Nephron progenitor cell (in vitro differentiated cells): ENCODE measurements around the gene DMC1.
"Not testable (repeated sequence)": the region's sequence is repeated elsewhere in the genome, so short reads cannot be mapped to it uniquely, and the experiment has no call there.

Experiments used
- DNase-seq: peaks from one replicate; pipeline ENCODE4 v3.0.0; 2021
- H3K27ac Mint-ChIP-seq: 2 replicates; pipeline ENCODE4 v1.8.0; 2021; ENCODE audit warnings: mild to moderate bottlenecking, moderate library complexity, mixed read lengths
- H3K27me3 Mint-ChIP-seq: 2 replicates; pipeline ENCODE4 v1.8.0; 2021; ENCODE audit warnings: mild to moderate bottlenecking, low read depth, mixed read lengths; ENCODE audit not compliant: poor library complexity
- H3K36me3 Mint-ChIP-seq: 2 replicates; pipeline ENCODE4 v1.8.0; 2021; ENCODE audit warnings: low read depth, mixed read lengths
- H3K4me1 Mint-ChIP-seq: 2 replicates; pipeline ENCODE4 v1.8.0; 2021; ENCODE audit warnings: mixed read lengths
- H3K4me3 Mint-ChIP-seq: 2 replicates; pipeline ENCODE4 v1.8.0; 2021; ENCODE audit warnings: mild to moderate bottlenecking, moderate library complexity, mixed read lengths
- H3K9me3 Mint-ChIP-seq: 2 replicates; pipeline ENCODE4 v1.8.0; 2021; ENCODE audit warnings: mild to moderate bottlenecking, moderate library complexity, mixed read lengths
- TF ChIP-seq, protein P1 (sequence below): fragments of 200-600 bp; sonication (generic); IDR thresholded peaks from 2 replicates; pipeline ENCODE4 v1.5.0; 2021; ENCODE audit warnings: antibody characterized with exemption

Gene DMC1

DNA sequence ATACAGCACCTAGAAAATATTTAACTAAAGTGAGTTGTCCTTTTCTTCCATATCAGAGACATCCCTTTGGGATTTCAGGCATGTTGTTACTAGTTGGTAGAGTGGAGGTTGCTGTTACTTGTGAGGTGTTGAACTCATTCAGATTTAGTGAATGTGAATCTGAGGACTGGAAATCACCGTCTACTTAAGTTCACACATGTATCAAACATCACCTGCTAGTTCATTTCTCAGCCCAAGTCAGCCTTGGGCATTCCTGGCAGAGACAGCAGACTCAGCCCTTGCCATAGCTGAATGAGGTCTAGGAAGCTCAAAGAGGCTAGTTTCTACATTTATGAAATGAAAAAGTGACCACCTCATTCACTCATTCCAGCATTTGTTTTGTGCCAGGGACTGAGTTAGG is 92.4 kb downstream of the DMC1 start:
- TF ChIP-seq, protein P1, sequence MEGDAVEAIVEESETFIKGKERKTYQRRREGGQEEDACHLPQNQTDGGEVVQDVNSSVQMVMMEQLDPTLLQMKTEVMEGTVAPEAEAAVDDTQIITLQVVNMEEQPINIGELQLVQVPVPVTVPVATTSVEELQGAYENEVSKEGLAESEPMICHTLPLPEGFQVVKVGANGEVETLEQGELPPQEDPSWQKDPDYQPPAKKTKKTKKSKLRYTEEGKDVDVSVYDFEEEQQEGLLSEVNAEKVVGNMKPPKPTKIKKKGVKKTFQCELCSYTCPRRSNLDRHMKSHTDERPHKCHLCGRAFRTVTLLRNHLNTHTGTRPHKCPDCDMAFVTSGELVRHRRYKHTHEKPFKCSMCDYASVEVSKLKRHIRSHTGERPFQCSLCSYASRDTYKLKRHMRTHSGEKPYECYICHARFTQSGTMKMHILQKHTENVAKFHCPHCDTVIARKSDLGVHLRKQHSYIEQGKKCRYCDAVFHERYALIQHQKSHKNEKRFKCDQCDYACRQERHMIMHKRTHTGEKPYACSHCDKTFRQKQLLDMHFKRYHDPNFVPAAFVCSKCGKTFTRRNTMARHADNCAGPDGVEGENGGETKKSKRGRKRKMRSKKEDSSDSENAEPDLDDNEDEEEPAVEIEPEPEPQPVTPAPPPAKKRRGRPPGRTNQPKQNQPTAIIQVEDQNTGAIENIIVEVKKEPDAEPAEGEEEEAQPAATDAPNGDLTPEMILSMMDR, result no peak
- H3K36me3 Mint-ChIP-seq, result peaks cover 17% of the 10 kb centered on the region
- H3K9me3 Mint-ChIP-seq, result no peaks in the 10 kb centered on the region
- DNase-seq, result no peak
- H3K27ac Mint-ChIP-seq, result peak overlapping the region; percentile 68
- H3K27me3 Mint-ChIP-seq, result no peaks in the 10 kb centered on the region
- H3K4me1 Mint-ChIP-seq, result peaks cover 8% of the 10 kb centered on the region
- H3K4me3 Mint-ChIP-seq, result no peak overlapping the region

DNA sequence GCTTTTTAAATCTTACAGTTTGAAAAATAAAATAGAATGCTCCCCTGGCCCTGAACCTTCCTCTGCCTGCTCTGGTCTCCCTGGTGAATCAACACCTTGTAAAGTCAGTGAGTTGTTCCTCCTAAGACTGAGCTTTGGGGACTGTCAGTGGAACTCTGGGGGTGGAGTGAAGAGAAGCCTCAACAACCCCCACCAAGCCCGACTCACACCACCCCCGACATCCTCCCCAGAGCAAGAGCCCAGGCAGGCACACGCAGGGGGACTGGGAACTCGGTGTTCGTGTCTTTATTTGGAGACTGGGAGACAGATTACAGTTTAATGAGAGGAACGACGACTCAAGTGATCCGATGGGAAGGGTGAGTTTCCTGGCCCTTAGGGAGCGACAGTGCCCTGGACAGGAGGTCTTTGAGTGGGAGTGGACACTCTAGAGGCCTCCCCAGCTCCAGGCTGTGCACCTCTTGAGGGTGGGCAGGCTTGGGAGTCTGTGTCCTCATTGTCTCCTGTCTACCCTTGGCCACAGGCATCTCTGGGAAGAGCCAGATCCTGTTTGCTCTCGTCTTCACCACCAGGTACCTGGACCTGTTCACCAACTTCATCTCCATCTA is 95.9 kb downstream of the DMC1 start:
- DNase-seq, result no peak
- no peaks in the 10 kb centered on the region for H3K27me3 Mint-ChIP-seq
- no peak overlapping the region for H3K4me3 Mint-ChIP-seq
- peaks cover 10% of the 10 kb centered on the region for H3K4me1 Mint-ChIP-seq
- TF ChIP-seq, protein P1, result no peak
- no peaks in the 10 kb centered on the region for H3K9me3 Mint-ChIP-seq
- no peak overlapping the region for H3K27ac Mint-ChIP-seq
- H3K36me3 Mint-ChIP-seq, result no peaks in the 10 kb centered on the region

DNA sequence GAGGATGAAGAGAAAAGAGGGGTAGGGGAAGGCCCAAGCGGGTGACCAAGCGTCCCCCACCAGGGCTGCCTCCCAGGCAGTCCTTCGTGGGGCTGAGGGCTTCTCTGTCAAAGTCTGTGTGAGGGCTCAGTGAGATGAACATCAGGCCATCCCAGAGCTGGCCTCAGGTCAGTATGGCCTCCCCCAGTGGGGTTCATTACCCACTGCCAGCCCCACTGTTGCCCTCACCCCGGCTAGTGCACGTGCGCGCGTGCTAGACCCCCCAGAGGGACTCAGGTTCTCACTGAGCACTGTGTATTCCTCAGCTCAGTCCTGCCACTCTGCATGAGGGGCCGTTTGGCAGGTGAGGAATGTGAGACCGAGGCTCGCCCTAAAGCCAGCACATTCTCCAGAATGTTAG is 98.7 kb downstream of the DMC1 start:
- no peak for DNase-seq
- TF ChIP-seq, protein P1, result no peak
- Mint-ChIP-seq H3K9me3 (no peaks in the 10 kb centered on the region), H3K4me3 (no peak overlapping the region), H3K27me3 (peaks cover 10% of the 10 kb centered on the region), H3K36me3 (no peaks in the 10 kb centered on the region), H3K27ac (no peak overlapping the region), H3K4me1 (peaks cover 21% of the 10 kb centered on the region)

DNA sequence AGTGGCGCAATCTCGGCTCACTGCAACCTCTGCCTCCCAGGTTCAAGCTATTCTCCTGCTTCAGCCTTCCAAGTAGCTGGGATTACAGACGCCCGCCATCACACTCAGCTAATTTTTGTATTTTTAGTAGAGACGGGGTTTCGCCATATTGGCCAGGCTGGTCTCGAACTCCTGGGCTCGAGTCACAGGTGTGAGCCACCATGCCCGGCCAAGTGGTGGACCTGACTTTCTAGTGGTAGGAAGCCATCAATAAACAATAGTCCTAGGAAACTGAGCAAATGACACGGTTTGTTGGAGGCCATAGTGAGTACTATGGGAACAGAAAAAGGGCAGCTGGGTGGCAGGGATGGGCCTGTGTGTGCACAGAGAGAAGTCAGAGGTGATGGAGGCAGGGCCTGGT is 99.8 kb downstream of the DMC1 start:
- not testable (repeated sequence) for H3K27ac Mint-ChIP-seq, H3K36me3 Mint-ChIP-seq, DNase-seq, H3K9me3 Mint-ChIP-seq
- Mint-ChIP-seq H3K4me3 (peak overlapping the region; percentile 28), H3K27me3 (peaks cover 12% of the 10 kb centered on the region), H3K4me1 (peaks cover 22% of the 10 kb centered on the region)

DNA sequence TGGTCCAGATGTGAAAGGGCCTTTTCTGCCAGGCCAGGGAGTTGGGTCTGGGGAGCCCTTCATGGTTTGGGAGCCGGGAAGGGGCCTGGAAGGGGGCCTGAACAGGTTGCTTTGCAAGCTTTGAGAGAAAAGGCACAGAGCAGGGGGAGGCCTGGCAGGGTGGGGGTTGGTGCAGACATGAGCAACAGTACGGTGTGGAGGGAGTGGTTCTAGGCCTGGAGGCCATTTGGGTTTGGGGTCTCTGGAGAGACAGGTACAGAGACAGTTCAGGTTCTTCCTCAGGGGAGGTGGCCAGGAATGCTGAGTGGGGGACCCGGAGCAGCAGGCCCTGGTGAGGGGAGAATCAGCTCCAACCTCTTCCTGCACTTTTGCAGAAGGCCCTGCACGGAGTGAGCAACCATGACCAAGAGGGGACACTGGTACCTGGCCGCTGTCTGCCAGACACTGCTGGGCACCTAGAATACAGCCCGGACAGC is 100.6 kb downstream of the DMC1 start:
- Mint-ChIP-seq H3K4me1 (peaks cover 23% of the 10 kb centered on the region), H3K27me3 (peaks cover 12% of the 10 kb centered on the region), H3K27ac (no peak overlapping the region), H3K36me3 (no peaks in the 10 kb centered on the region), H3K4me3 (peak overlapping the region; percentile 7), H3K9me3 (no peaks in the 10 kb centered on the region)
- TF ChIP-seq, protein P1, result no peak
- DNase-seq, result no peak
